Activated CD8-positive, alpha-beta T cell treated with anti-CD3 and anti-CD28 coated beads, Interleukin-2, amount 10 ng/mL, durations not matched to agents 7 days and 5 days (primary cell): Measurements from ENCODE around the gene GYS1. TPM values are rescaled to one million over a fixed set of nuclear protein-coding genes. Genes with fewer than 3 reads are reported as not detected.
"Not testable (repeated sequence)": the region's sequence is repeated elsewhere in the genome, so short reads cannot be mapped to it uniquely, and the experiment has no call there.

ENCODE experiments used
- ATAC-seq: fragments of 150-1000 bp; cut with Tn5 transposase; one replicate; pipeline ENCODE4 v1.10.0; 2021; ENCODE audit warnings: moderate library complexity
- CTCF ChIA-PET: fragments of 350-600 bp; sonication (Branson Sonifier 250); formaldehyde crosslinking; loops from one replicate; lab custom pipeline; 2021; ENCODE audit warnings: antibody characterized with exemption; lab: Charles Lee
- POLR2A ChIA-PET: fragments of 350-600 bp; sonication (Branson Sonifier 250); formaldehyde crosslinking; loops from one replicate; lab custom pipeline; 2021; ENCODE audit warnings: antibody characterized with exemption; lab: Charles Lee
- DNase-seq: peaks from one replicate; pipeline ENCODE4 v3.0.0-alpha.2; 2020
- H3K27ac Mint-ChIP-seq: one replicate; pipeline ENCODE4 v1.8.0; 2021; ENCODE audit warnings: mild to moderate bottlenecking, mixed read lengths
- H3K27me3 Mint-ChIP-seq: one replicate; pipeline ENCODE4 v1.8.0; 2021; ENCODE audit warnings: low read depth, mixed read lengths
- H3K36me3 Mint-ChIP-seq: one replicate; pipeline ENCODE4 v1.8.0; 2021; ENCODE audit warnings: low read depth, mixed read lengths
- H3K4me1 Mint-ChIP-seq: one replicate; pipeline ENCODE4 v1.8.0; 2021; ENCODE audit warnings: low read depth, mixed read lengths
- H3K4me3 Mint-ChIP-seq: one replicate; pipeline ENCODE4 v1.8.0; 2021; ENCODE audit warnings: mild to moderate bottlenecking, mixed read lengths
- H3K9me3 Mint-ChIP-seq: one replicate; pipeline ENCODE4 v1.8.0; 2022; ENCODE audit warnings: mixed read lengths; ENCODE audit not compliant: insufficient read depth
- total RNA-seq, 2 experiments: library from RNA; stranded (reverse); gene quantifications; one replicate each; pipeline ENCODE4 v1.2.3, GENCODE V29; 2021

Gene GYS1
- total RNA-seq, 2 experiments from 2014 or later, result 54.7 to 57.9 TPM

DNA sequence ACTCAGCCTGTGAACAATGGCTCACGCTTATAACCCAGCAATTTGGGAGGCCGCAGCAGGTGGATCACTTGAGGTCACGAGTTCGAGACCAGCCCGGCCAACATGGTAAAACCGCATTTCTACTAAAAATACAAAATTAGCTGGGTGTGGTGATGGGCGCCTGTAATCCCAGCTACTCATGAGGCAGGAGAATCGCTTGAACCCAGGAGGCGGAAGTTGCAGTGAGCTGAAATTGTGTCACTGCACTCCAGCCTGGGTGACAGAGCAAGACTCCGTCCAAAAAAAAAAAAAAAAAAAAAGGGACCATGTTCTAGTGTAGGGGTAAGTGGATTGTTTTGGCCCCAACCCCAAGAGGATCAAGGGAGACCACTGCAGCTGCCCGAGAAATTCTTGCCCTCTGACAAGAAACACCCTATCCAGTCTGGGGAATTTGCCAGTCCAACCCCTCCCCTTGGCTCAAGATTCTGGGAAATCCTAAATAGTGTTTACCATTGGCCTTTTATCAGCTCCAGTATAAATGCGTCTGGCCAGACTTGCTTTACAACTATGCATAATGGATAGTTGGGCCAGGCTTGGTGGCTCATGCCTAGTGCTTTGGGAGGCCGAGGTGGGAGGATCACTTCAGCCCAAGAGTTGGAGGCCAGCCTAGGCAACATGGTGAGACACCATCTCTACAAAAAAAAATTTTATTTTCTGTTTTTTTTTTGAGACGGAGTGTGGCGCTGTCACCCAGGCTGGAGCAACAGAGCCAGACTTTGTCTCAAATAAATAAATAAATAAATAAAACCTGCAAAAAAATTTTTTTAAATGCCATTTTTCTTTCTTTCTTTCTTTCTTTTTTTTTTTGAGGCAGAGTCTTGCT lies 64.7 kb downstream of the GYS1 start:
- CTCF ChIA-PET, result no interaction called here
- peaks cover 8% of the 10 kb centered on the region for H3K4me1 Mint-ChIP-seq
- ATAC-seq, result no peak
- no peak overlapping the region for H3K27ac Mint-ChIP-seq
- POLR2A ChIA-PET, result no interaction called here
- H3K9me3 Mint-ChIP-seq, result no peaks in the 10 kb centered on the region
- H3K27me3 Mint-ChIP-seq, result peaks cover 3% of the 10 kb centered on the region
- DNase-seq, result no peak
- no peak overlapping the region for H3K4me3 Mint-ChIP-seq
- peaks cover 3% of the 10 kb centered on the region for H3K36me3 Mint-ChIP-seq

DNA sequence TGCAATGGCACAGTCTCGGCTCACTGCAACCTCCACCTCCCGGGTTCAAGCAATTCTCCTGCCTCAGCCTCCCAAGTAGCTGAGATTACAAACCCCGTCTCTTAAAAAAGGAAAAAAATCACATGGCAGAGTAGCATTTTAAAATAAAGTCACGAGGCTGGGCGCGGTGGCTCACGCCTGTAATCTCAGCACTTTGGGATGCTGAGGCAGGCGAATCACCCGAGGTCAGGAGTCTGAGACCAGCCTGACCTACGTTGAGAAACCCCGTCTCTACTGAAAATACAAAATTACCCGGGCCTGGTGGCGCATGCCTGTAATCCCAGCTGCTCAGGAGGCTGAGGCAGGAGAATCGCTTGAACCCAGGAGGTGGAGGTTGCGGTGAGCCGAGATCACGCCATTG lies 65.4 kb downstream of the GYS1 start:
- CTCF ChIA-PET, H3K27me3 Mint-ChIP-seq: not testable (repeated sequence)

DNA sequence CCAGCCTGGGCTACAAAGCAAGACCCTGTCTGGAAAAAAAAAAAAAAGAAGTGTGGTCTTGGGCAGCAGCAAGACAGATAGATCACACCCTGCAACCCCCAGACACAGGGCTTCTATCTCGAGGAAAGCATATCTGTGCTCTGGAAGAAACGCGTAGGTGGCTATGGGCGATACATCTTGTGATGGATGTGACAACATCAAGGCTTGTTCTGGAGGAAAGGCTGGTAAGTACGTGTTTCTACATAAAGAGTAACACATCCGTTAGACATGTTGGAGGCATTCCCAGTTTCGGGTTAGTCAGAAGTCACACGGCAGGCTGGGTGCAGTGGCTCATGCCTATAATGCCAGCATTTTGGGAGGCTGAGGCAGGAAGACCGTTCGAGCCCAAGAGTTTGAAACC lies 66.2 kb downstream of the GYS1 start:
- H3K27me3 Mint-ChIP-seq, result no peaks in the 10 kb centered on the region
- DNase-seq, result no peak
- H3K27ac Mint-ChIP-seq, result no peak overlapping the region
- peaks cover 10% of the 10 kb centered on the region for H3K36me3 Mint-ChIP-seq
- H3K9me3 Mint-ChIP-seq, result no peaks in the 10 kb centered on the region
- ATAC-seq, result no peak
- H3K4me3 Mint-ChIP-seq, result no peak overlapping the region
- peaks cover 3% of the 10 kb centered on the region for H3K4me1 Mint-ChIP-seq
- ChIA-PET POLR2A (no interaction called here), CTCF (no interaction called here)

More for the DNA sequence above, 65.4 kb downstream of the GYS1 start:
- ATAC-seq, POLR2A ChIA-PET, H3K36me3 Mint-ChIP-seq, H3K4me1 Mint-ChIP-seq, DNase-seq, H3K9me3 Mint-ChIP-seq, H3K4me3 Mint-ChIP-seq, H3K27ac Mint-ChIP-seq: not testable (repeated sequence)

DNA sequence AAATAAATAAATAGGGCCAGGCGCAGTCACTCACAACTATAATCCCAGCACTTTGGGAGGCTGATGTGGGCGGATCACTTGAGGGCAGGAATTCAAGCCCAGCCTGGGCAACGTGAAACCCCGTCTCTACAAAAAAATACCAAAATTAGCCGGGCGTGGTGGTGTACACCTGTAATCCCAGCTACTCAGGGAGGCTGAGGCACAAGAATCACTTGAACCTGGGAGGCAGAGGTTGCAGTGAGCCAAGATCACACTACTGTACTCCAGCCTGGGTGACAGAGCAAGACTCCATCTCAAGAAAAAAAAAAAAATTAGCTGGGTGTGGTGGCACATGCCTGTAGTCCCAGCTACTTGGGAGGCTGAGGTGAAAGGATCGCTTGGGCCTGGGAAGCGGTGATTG lies 67.2 kb downstream of the GYS1 start:
- H3K27ac Mint-ChIP-seq, H3K4me1 Mint-ChIP-seq, DNase-seq, H3K4me3 Mint-ChIP-seq, H3K27me3 Mint-ChIP-seq, CTCF ChIA-PET, H3K9me3 Mint-ChIP-seq, ATAC-seq: not testable (repeated sequence)
- peaks cover 17% of the 10 kb centered on the region for H3K36me3 Mint-ChIP-seq
- POLR2A ChIA-PET, result interaction anchor here (0.6 kb wide), 1 partner anchor 46 kb away, joined by 3 read pairs; no protein-coding TSS in a partner anchor

DNA sequence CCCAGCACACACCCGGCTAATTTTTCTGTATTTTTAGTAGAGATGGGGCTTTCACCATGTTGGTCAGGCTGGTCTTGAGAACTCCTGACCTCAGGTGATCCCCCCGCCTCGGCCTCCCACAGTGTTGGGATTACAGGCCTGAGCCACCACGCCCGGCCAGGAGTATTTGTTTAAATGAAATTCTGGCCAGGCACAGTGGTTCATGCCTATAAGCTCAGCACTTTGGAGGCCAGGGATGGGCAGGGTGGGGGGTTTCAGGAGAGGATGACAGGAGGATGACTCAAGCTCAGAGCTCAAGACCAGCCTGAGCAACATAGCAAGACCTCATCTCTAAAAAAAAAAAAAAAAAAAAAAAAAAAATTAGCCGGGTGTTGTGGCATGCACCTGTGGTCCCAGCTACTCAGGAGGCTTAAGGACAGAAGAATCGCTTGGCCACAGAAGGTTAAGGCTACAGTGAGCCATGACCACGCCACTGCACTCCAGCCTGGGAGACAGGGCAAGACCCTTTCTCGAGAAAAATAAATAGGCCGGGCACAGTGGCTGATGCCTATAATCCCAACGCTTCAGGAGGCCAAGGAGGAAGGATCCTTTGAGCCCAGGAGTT lies 67.8 kb downstream of the GYS1 start:
- Mint-ChIP-seq H3K36me3 (peaks cover 20% of the 10 kb centered on the region), H3K27me3 (no peaks in the 10 kb centered on the region), H3K27ac (no peak overlapping the region), H3K4me1 (peaks cover 3% of the 10 kb centered on the region), H3K4me3 (no peak overlapping the region), H3K9me3 (no peaks in the 10 kb centered on the region)
- ATAC-seq (no peak), DNase-seq (no peak)
- CTCF ChIA-PET, result interaction anchor here (1.3 kb wide), 1 partner anchor 25 kb away, joined by 3 read pairs; the partner anchor contains the start of gene NUCB1
- POLR2A ChIA-PET, result interaction anchor here (0.6 kb wide), 1 partner anchor 47 kb away, joined by 3 read pairs; no protein-coding TSS in a partner anchor

DNA sequence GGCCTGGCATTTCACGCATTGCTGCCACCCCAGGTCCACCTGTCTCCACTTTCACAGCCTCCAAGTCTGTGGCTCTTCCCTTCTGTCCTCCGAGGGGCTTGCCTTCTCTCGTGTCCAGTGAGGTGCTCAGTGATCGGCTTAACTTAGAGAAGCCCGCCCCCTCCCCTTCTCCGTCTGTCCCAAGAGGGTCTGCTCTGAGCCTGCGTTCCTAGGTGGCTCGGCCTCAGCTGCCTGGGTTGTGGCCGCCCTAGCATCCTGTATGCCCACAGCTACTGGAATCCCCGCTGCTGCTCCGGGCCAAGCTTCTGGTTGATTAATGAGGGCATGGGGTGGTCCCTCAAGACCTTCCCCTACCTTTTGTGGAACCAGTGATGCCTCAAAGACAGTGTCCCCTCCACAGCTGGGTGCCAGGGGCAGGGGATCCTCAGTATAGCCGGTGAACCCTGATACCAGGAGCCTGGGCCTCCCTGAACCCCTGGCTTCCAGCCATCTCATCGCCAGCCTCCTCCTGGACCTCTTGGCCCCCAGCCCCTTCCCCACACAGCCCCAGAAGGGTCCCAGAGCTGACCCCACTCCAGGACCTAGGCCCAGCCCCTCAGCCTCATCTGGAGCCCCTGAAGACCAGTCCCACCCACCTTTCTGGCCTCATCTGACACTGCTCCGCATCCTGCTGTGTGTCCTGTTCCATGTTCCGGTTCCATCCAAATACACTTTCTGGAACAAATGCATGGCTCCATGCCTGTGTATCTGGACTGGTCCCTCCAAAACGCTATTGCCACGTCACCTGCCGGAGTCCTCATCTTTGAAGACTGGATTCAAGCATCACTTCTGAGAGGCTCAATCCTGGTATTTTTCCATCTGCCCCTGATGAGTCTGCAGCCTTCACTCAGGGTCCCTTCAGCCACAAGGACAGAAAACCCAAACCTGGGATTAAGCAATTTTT lies 70.3 kb downstream of the GYS1 start:
- no peak for DNase-seq
- ChIA-PET CTCF (interaction anchor here (1.7 kb wide), 1 partner anchor 10 kb away, joined by 4 read pairs; no protein-coding TSS in a partner anchor), POLR2A (interaction anchor here (0.6 kb wide), 1 partner anchor 10 kb away, joined by 3 read pairs; no protein-coding TSS in a partner anchor)
- H3K4me3 Mint-ChIP-seq, result no peak overlapping the region
- H3K4me1 Mint-ChIP-seq, result peaks cover 4% of the 10 kb centered on the region
- ATAC-seq, result no peak
- no peaks in the 10 kb centered on the region for H3K9me3 Mint-ChIP-seq
- no peaks in the 10 kb centered on the region for H3K27me3 Mint-ChIP-seq
- H3K36me3 Mint-ChIP-seq, result peaks cover 33% of the 10 kb centered on the region
- peak overlapping the region; percentile 18 for H3K27ac Mint-ChIP-seq

DNA sequence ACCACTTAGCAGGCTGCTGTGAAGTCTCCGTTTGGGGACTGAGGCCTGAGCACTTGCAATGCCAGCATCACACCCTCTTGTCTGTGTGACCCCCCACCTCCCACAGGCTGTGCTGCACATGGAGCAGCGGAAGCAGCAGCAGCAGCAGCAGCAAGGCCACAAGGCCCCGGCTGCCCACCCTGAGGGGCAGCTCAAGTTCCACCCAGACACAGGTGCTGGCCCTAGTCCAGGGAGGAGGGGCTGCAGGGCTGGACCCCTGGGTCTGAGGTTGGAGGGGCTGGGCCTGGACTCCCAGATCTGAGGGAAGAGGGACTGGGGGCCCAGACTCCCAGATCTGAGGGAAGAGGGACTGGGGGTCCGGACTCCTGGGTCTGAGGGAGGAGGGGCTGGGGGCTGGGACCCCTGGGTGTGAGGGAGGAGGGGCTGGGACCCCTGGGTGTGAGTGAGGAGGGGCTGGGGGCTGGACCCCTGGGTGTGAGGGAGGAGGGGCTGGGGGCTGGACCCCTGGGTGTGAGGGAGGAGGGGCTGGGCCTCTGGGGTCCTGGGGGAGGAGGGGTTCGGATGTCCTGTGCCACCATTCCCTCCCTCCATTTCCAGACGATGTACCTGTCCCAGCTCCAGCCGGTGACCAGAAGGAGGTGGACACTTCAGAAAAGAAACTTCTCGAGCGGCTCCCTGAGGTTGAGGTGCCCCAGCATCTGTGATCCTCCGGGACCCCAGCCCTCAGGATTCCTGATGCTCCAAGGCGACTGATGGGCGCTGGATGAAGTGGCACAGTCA lies 71.2 kb downstream of the GYS1 start:
- Mint-ChIP-seq H3K4me1 (peaks cover 4% of the 10 kb centered on the region), H3K36me3 (peaks cover 35% of the 10 kb centered on the region), H3K4me3 (no peak overlapping the region), H3K27me3 (no peaks in the 10 kb centered on the region), H3K9me3 (no peaks in the 10 kb centered on the region), H3K27ac (no peak overlapping the region)
- ChIA-PET CTCF (interaction anchor here (1.7 kb wide), 1 partner anchor 11 kb away, joined by 4 read pairs; no protein-coding TSS in a partner anchor), POLR2A (no interaction called here)
- DNase-seq, result no peak
- ATAC-seq, result no peak

DNA sequence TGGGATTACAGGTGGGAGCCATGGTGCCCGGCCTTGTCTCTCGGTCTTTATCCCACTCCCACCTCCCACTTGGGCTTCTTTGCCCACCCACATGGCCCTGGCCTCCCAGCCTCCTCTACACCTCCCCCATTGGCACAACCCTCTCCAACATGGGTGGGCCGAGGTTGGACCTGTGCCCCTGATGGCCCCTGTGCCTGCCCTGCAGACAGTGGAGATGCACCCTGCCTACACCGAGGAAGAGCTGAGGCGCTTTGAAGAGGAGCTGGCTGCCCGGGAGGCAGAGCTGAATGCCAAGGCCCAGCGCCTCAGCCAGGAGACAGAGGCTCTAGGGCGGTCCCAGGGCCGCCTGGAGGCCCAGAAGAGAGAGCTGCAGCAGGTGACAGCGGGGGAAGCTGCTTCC lies 72.2 kb downstream of the GYS1 start:
- no peak overlapping the region for H3K27ac Mint-ChIP-seq
- POLR2A ChIA-PET, result interaction anchor here (0.8 kb wide), 1 partner anchor 225 kb away, joined by 3 read pairs; no protein-coding TSS in a partner anchor
- no peaks in the 10 kb centered on the region for H3K27me3 Mint-ChIP-seq
- no peak for DNase-seq
- no peak for ATAC-seq
- CTCF ChIA-PET, result no interaction called here
- H3K4me3 Mint-ChIP-seq, result no peak overlapping the region
- H3K4me1 Mint-ChIP-seq, result peaks cover 3% of the 10 kb centered on the region
- no peaks in the 10 kb centered on the region for H3K9me3 Mint-ChIP-seq
- peaks cover 37% of the 10 kb centered on the region for H3K36me3 Mint-ChIP-seq

DNA sequence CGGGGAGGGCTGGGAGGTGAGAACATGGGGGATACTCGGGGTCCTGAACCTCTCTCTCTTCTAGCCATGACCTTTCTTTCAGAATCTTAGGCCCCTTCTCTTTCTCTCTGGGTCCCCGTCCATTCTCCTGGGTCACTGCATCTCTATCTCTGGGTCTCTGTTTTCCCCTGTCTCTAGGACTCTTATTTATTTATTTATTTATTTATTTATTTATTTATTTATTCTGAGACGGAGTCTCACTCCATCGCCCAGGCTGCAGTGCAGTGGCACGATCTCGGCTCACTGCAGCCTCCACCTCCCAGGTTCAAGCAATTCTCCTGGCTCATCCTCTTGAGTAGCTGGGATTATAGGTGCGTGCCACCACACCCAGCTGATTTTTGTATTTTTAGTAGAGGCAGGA lies 73.8 kb downstream of the GYS1 start:
- peaks cover 41% of the 10 kb centered on the region for H3K36me3 Mint-ChIP-seq
- H3K4me1 Mint-ChIP-seq, ATAC-seq, H3K4me3 Mint-ChIP-seq, H3K27me3 Mint-ChIP-seq, H3K9me3 Mint-ChIP-seq, H3K27ac Mint-ChIP-seq, DNase-seq, POLR2A ChIA-PET: not testable (repeated sequence)
- CTCF ChIA-PET, result interaction anchor here (0.8 to 1.4 kb wide), 4 partner anchors 27 to 124 kb away, joined by 3 to 4 read pairs (median 3); partner anchors contain the start of genes GYS1 and RUVBL2

DNA sequence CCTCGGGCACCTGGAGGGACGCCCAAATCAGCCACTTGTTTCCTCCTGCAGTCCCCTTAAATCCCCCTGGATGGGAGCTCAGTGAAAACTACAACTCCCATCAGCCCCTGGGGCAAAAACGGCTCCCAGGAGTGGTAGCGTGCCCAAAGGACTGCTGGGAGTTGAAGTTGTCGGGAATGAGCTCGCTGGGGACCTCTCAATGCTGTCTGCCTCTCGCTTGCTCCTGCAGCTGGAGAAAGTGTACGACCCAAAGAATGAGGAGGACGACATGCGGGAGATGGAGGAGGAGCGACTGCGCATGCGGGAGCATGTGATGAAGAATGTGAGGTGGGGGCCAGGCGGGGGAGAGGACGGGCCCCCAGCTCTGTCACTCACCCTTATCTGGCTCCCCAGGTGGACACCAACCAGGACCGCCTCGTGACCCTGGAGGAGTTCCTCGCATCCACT lies 74.3 kb downstream of the GYS1 start:
- Mint-ChIP-seq H3K9me3 (no peaks in the 10 kb centered on the region), H3K36me3 (peaks cover 44% of the 10 kb centered on the region), H3K27ac (no peak overlapping the region), H3K4me1 (peaks cover 3% of the 10 kb centered on the region), H3K4me3 (no peak overlapping the region), H3K27me3 (no peaks in the 10 kb centered on the region)
- CTCF ChIA-PET, result interaction anchor here (1.1 to 1.4 kb wide), 2 partner anchors 27 to 123 kb away, joined by 3 read pairs; no protein-coding TSS in a partner anchor
- POLR2A ChIA-PET, result interaction anchor here (0.6 kb wide), 1 partner anchor 47 kb away, joined by 3 read pairs; the partner anchor contains the start of gene PPP1R15A
- ATAC-seq (peak; percentile 52), DNase-seq (peak; percentile 31)
